SK-N-SH (cell line): ENCODE results near the gene COX15. TPM values are rescaled to one million over a fixed set of nuclear protein-coding genes. Genes with fewer than 3 reads are reported as not detected.
"Not testable (repeated sequence)": the region's sequence is repeated elsewhere in the genome, so short reads cannot be mapped to it uniquely, and the experiment has no call there.

ENCODE experiments used
- CTCF ChIA-PET: fragments of 300-600, 350-600 bp; formaldehyde crosslinking; extraction: SDS; loops from one replicate; lab custom pipeline; 2021; lab: Yijun Ruan, JAX
- POLR2A ChIA-PET: fragments of 350-600 bp; sonication (Branson Sonifier 250); formaldehyde crosslinking; extraction: SDS; loops from one replicate; lab custom pipeline; 2020; ENCODE audit warnings: antibody characterized with exemption, inconsistent platforms; lab: Yijun Ruan, JAX
- DNase-seq: peaks from one replicate; pipeline ENCODE4 v3.0.0; 2012
- H2AFZ ChIP-seq: fragments of 200-600 bp; sonication (generic); 2 replicates; pipeline ENCODE4 v1.8.1; 2016; ENCODE audit warnings: antibody characterized with exemption, mild to moderate bottlenecking, low read depth
- H3F3A ChIP-seq: fragments of 200-600 bp; sonication (generic); replicated peaks from 2 replicates; pipeline ENCODE3; 2016; ENCODE audit warnings: antibody characterized with exemption, mild to moderate bottlenecking; ENCODE audit not compliant: insufficient read depth
- H3K27ac ChIP-seq, 2 experiments: fragments of 200-500 bp in 1 of 2; fragments of 200-600 bp in 1 of 2; sonication (Bioruptor generic) in 1 of 2; sonication (generic), shearing (Covaris generic) in 1 of 2; 2 replicates each; pipeline versions ENCODE4 v1.5.1 to v1.6.1; 2014 to 2016; ENCODE audit warnings: low read depth in 2 of 2, inconsistent platforms in 1 of 2, low read length in 1 of 2, mild to moderate bottlenecking in 1 of 2, mixed read lengths in 1 of 2
- H3K27me3 ChIP-seq: fragments of 200-600 bp; sonication (generic), shearing (Covaris generic); 2 replicates; pipeline ENCODE4 v1.6.1; 2016; ENCODE audit warnings: mixed run types; ENCODE audit not compliant: insufficient read depth
- H3K36me3 ChIP-seq, 2 experiments: fragments of 200-500 bp in 1 of 2; fragments of 200-600 bp in 1 of 2; sonication (Bioruptor generic) in 1 of 2; sonication (generic) in 1 of 2; replicated peaks in 1 of 2; 2 replicates each; pipeline versions ENCODE3 to v1.5.1; 2014 to 2016; ENCODE audit warnings: low read length in 1 of 2, mild to moderate bottlenecking in 1 of 2; ENCODE audit not compliant: insufficient read depth in 2 of 2, control insufficient read depth in 1 of 2
- H3K4me1 ChIP-seq, 2 experiments: fragments of 200-500 bp in 1 of 2; fragments of 200-600 bp in 1 of 2; sonication (Bioruptor generic) in 1 of 2; sonication (generic), shearing (Covaris generic) in 1 of 2; 2 replicates each; pipeline versions ENCODE4 v1.5.1 to v1.6.1; 2014 to 2016; ENCODE audit warnings: low read depth in 1 of 2, low read length in 1 of 2, mixed run types in 1 of 2; ENCODE audit not compliant: insufficient read depth in 2 of 2, control insufficient read depth in 1 of 2
- H3K4me2 ChIP-seq: fragments of 200-600 bp; sonication (generic), shearing (Covaris generic); 2 replicates; pipeline ENCODE4 v1.6.1; 2017; ENCODE audit warnings: mixed run types
- H3K4me3 ChIP-seq, 2 experiments: fragments of 200-500 bp in 1 of 2; fragments of 200-600 bp in 1 of 2; sonication (Bioruptor generic) in 1 of 2; sonication (generic), shearing (Covaris generic) in 1 of 2; 2 replicates each; pipeline versions ENCODE4 v1.5.1 to v1.8.1; 2014 to 2016; ENCODE audit warnings: low read depth in 2 of 2, inconsistent platforms in 1 of 2, low read length in 1 of 2, mild to moderate bottlenecking in 1 of 2, mixed read lengths in 1 of 2, moderate library complexity in 1 of 2
- H3K79me2 ChIP-seq: fragments of 200-600 bp; sonication (generic); 2 replicates; pipeline ENCODE4 v1.8.1; 2017; ENCODE audit warnings: mild to moderate bottlenecking; ENCODE audit not compliant: insufficient read depth
- H3K9ac ChIP-seq: fragments of 200-600 bp; sonication (generic); 2 replicates; pipeline ENCODE4 v1.6.1; 2017; ENCODE audit warnings: mixed run types
- H3K9me2 ChIP-seq: fragments of 200-600 bp; sonication (generic); 2 replicates; pipeline ENCODE4 v1.6.1; 2017; ENCODE audit warnings: mixed run types
- H3K9me3 ChIP-seq: fragments of 200-600 bp; sonication (generic); 2 replicates; pipeline ENCODE4 v1.6.1; 2017; ENCODE audit warnings: mixed run types, mild to moderate bottlenecking, moderate library complexity
- H4K20me1 ChIP-seq: fragments of 200-600 bp; sonication (generic); 2 replicates; pipeline ENCODE4 v1.6.1; 2017; ENCODE audit warnings: mild to moderate bottlenecking, mixed run types; ENCODE audit not compliant: insufficient read depth
- CHD2 ChIP-seq: fragments of 150-350 bp; IDR thresholded peaks from 2 replicates; pipeline ENCODE4 v1.6.1; 2018; ENCODE audit warnings: low read length; ENCODE audit not compliant: partially characterized antibody
- ELF1 ChIP-seq: IDR thresholded peaks from 2 replicates; pipeline ENCODE4 v1.4.0; 2012
- FOSL2 ChIP-seq: IDR thresholded peaks from 2 replicates; pipeline ENCODE4 v1.4.0; 2012; ENCODE audit warnings: low read depth, mild to moderate bottlenecking, moderate library complexity, borderline replicate concordance
- FOXJ3 ChIP-seq: sonication (generic); formaldehyde crosslinking; IDR thresholded peaks from 2 replicates; pipeline ENCODE4 v1.5.1; 2020; ENCODE audit warnings: mild to moderate bottlenecking, missing genetic modification reagents
- FOXM1 ChIP-seq: IDR thresholded peaks from 2 replicates; pipeline ENCODE4 v1.4.0; 2012; ENCODE audit warnings: low read depth, mild to moderate bottlenecking
- MXI1 ChIP-seq: IDR thresholded peaks from 2 replicates; pipeline ENCODE4 v1.6.1; 2012; ENCODE audit warnings: mild to moderate bottlenecking, low read depth, low read length, improper control_type of control experiment
- NRF1 ChIP-seq: IDR thresholded peaks from 2 replicates; pipeline ENCODE4 v1.6.1; 2012; ENCODE audit warnings: low read depth, mild to moderate bottlenecking, low read length
- RXRA ChIP-seq: IDR thresholded peaks from 2 replicates; pipeline ENCODE4 v1.4.0; 2012; ENCODE audit warnings: low read depth, mild to moderate bottlenecking, borderline replicate concordance
- SIN3A ChIP-seq: IDR thresholded peaks from 2 replicates; pipeline ENCODE4 v1.6.1; 2012; ENCODE audit warnings: low read depth, mild to moderate bottlenecking, low read length, moderate library complexity, borderline replicate concordance
- SMC3 ChIP-seq: IDR thresholded peaks from 2 replicates; pipeline ENCODE4 v1.6.1; 2012; ENCODE audit warnings: low read depth, low read length, improper control_type of control experiment
- TAF1 ChIP-seq: IDR thresholded peaks from 2 replicates; pipeline ENCODE4 v1.6.1; 2012; ENCODE audit warnings: low read depth, mild to moderate bottlenecking, low read length, moderate library complexity, borderline replicate concordance
- TCF12 ChIP-seq: IDR thresholded peaks from 2 replicates; pipeline ENCODE4 v1.4.0; 2012
- YY1 ChIP-seq: IDR thresholded peaks from 2 replicates; pipeline ENCODE4 v1.4.0; 2012; ENCODE audit warnings: low read depth, mild to moderate bottlenecking
- WGBS: methylation state at CpG from one replicate; pipeline ENCODE4 v1.1.6; 2017; ENCODE audit warnings: low lambda C conversion rate; 5-methylcytosine and 5-hydroxymethylcytosine counted together
- polyA plus RNA-seq, 3 experiments: library from polyadenylated mRNA; depleted of rRNA; stranded (reverse); fragments of >200 nt; gene quantifications; 2 replicates each; pipeline ENCODE4 v1.2.3, GENCODE V29; 2012
- TF ChIP-seq, protein P1 (sequence below): fragments of 200-600 bp; sonication (generic); IDR thresholded peaks from 2 replicates; pipeline ENCODE4 v1.6.1; 2017; ENCODE audit warnings: antibody characterized with exemption, mild to moderate bottlenecking, moderate library complexity
- TF ChIP-seq, protein P2 (sequence below): IDR thresholded peaks from 2 replicates; pipeline ENCODE4; 2012
- TF ChIP-seq, protein P3 (sequence below): fragments of 150-350 bp; IDR thresholded peaks from 2 replicates; pipeline ENCODE4 v1.6.1; 2017; ENCODE audit warnings: antibody characterized with exemption, low read length, low read depth, borderline replicate concordance

The COX15 gene
- polyA plus RNA-seq, 1 of the 3 experiments (the other 2 are of a cell fraction) = 20.4 TPM

DNA sequence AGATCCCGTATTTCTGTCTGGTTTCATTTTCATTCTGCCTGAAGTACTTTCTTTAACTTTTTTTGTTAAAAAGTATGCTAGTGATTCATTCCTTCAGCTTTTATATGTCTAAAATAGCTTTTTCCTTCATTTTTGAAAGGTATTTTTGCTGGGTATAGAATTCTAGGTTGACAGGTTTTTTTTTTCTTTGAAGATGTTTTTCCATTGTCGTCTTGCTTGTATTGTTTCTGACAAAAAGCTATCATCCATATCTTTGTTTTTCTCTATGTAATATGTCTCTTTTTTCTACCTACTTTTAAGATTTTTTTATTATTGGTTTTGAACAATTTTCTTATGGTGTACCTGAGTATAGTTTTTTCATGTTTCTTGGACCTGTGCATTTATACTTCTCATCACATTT, 8.3 kb upstream of the COX15 start:
- Histone ChIP-seq H3K27ac (no peak overlapping the region), H3K36me3 (peaks cover 68 to 98% of the 10 kb centered on the region in 2 experiments), H2AFZ (no peak overlapping the region), H4K20me1 (no peaks in the 10 kb centered on the region), H3F3A (peaks cover 5% of the 10 kb centered on the region), H3K9me2 (no peaks in the 10 kb centered on the region), H3K4me3 (no peak overlapping the region), H3K4me2 (no peak overlapping the region), H3K79me2 (peaks cover 17% of the 10 kb centered on the region; the same call in 1 of the 2 replicates), H3K9ac (no peak overlapping the region), H3K4me1 (no peaks in the 10 kb centered on the region), H3K27me3 (no peaks in the 10 kb centered on the region), H3K9me3 (peaks cover 22% of the 10 kb centered on the region)
- TF ChIP-seq FOSL2 (no peak), TCF12 (no peak), FOXM1 (no peak), TAF1 (no peak), SIN3A (no peak), CHD2 (no peak), YY1 (no peak), FOXJ3 (CRISPR knock-in tag) (no peak), NRF1 (no peak), RXRA (no peak)
- TF ChIP-seq, protein P1, sequence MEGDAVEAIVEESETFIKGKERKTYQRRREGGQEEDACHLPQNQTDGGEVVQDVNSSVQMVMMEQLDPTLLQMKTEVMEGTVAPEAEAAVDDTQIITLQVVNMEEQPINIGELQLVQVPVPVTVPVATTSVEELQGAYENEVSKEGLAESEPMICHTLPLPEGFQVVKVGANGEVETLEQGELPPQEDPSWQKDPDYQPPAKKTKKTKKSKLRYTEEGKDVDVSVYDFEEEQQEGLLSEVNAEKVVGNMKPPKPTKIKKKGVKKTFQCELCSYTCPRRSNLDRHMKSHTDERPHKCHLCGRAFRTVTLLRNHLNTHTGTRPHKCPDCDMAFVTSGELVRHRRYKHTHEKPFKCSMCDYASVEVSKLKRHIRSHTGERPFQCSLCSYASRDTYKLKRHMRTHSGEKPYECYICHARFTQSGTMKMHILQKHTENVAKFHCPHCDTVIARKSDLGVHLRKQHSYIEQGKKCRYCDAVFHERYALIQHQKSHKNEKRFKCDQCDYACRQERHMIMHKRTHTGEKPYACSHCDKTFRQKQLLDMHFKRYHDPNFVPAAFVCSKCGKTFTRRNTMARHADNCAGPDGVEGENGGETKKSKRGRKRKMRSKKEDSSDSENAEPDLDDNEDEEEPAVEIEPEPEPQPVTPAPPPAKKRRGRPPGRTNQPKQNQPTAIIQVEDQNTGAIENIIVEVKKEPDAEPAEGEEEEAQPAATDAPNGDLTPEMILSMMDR = no peak
- DNase-seq = no peak
- ChIA-PET POLR2A (no interaction called here), CTCF (interaction anchor here (1.0 kb wide), 1 partner anchor 106 kb away, joined by 7 read pairs; no protein-coding TSS in a partner anchor)
- WGBS = 90% methylated on average over 2 of the region's 2 CpGs

DNA sequence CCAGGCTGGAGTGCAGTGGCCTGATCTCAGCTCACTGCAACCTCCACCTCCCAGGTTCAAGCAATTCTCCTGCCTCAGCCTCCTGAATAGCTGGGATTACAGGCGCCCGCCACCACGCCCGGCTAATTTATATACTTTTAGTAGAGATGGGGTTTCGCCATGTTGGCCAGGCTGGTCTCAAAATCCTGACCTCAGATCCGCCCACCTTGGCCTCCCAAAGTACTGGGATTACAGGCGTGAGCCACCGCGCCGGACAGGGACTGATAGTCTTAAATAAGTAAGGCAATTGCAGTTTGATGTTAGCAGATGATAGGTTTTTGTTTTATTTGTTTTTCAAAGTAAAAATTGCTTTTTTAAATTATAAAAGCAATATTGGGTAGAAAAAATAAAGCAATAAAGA, 2.2 kb upstream of the COX15 start:
- Histone ChIP-seq H3K36me3 (peaks cover 25 to 37% of the 10 kb centered on the region in 2 experiments), H3K79me2 (peaks cover 42% of the 10 kb centered on the region)
- H3F3A ChIP-seq, H3K9me2 ChIP-seq, H3K4me3 ChIP-seq, H2AFZ ChIP-seq, H3K4me2 ChIP-seq, H3K4me1 ChIP-seq, H4K20me1 ChIP-seq, POLR2A ChIA-PET, DNase-seq, H3K9ac ChIP-seq, H3K9me3 ChIP-seq, H3K27ac ChIP-seq, H3K27me3 ChIP-seq, CTCF ChIA-PET: not testable (repeated sequence)
- WGBS = over 99% methylated on average over 10 of the region's 10 CpGs

DNA sequence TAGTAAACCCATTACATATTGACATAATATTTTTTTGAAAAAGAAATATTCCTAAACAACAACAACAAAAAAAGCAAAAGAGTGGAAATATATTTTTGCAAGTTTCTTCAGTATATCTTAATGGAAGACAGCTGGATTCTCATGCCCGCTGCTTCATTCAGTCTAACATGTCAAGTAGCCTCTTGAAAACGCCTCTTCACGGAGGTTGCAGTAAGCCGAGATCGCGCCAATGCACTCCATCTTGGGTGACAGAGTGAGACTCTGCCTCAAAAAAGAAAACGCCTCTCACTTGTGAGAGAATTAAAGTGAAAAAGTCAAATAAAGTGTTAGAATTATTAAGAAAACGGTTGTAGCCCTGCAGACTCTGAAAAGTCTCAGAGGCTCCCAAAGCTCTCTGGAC, 1.4 kb upstream of the COX15 start:
- peak overlapping the region in 1 of 2 experiments; percentile 91; a peak in 1 of 4 replicates for H3K4me3 ChIP-seq
- no peaks in the 10 kb centered on the region for H3K9me2 ChIP-seq
- H3K79me2 ChIP-seq = peaks cover 46% of the 10 kb centered on the region
- H3K4me1 ChIP-seq = peaks cover 0 to 9% of the 10 kb centered on the region in 2 experiments; a peak in 3 of 4 replicates
- H3K27me3 ChIP-seq = no peaks in the 10 kb centered on the region
- H3K36me3 ChIP-seq = peaks cover 22 to 33% of the 10 kb centered on the region in 2 experiments
- 78% methylated on average over 8 of the region's 8 CpGs for WGBS
- DNase-seq = no peak
- TF ChIP-seq, protein P2, sequence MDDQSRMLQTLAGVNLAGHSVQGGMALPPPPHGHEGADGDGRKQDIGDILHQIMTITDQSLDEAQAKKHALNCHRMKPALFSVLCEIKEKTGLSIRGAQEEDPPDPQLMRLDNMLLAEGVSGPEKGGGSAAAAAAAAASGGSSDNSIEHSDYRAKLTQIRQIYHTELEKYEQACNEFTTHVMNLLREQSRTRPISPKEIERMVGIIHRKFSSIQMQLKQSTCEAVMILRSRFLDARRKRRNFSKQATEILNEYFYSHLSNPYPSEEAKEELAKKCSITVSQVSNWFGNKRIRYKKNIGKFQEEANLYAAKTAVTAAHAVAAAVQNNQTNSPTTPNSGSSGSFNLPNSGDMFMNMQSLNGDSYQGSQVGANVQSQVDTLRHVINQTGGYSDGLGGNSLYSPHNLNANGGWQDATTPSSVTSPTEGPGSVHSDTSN = no peak
- TF ChIP-seq ELF1 = no peak
- TF ChIP-seq MXI1 = no peak
- TF ChIP-seq, protein P3, sequence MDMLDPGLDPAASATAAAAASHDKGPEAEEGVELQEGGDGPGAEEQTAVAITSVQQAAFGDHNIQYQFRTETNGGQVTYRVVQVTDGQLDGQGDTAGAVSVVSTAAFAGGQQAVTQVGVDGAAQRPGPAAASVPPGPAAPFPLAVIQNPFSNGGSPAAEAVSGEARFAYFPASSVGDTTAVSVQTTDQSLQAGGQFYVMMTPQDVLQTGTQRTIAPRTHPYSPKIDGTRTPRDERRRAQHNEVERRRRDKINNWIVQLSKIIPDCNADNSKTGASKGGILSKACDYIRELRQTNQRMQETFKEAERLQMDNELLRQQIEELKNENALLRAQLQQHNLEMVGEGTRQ = no peak
- TF ChIP-seq SMC3 = no peak
- TF ChIP-seq, all 33 proteins: peak for 0
- Histone ChIP-seq H3K9me3 (no peaks in the 10 kb centered on the region), H3K9ac (no peak overlapping the region), H3F3A (peaks cover 9% of the 10 kb centered on the region), H4K20me1 (no peaks in the 10 kb centered on the region), H3K4me2 (peak overlapping the region; percentile 83), H2AFZ (no peak overlapping the region), H3K27ac (no peak overlapping the region)
- ChIA-PET POLR2A (no interaction called here), CTCF (no interaction called here)
